Activated CD4-positive, alpha-beta T cell treated with anti-CD3 and anti-CD28 coated beads, Interleukin-10, Interleukin-2, amounts not matched to agents 100 ng/mL and 50 ng/mL, durations not matched to agents 16 hours and 8 hours (primary cell): ENCODE data around the gene GREM1.

Source experiments
- DNase-seq: peaks from one replicate; pipeline ENCODE4 v3.0.0-alpha.2; 2020

Gene GREM1

DNA sequence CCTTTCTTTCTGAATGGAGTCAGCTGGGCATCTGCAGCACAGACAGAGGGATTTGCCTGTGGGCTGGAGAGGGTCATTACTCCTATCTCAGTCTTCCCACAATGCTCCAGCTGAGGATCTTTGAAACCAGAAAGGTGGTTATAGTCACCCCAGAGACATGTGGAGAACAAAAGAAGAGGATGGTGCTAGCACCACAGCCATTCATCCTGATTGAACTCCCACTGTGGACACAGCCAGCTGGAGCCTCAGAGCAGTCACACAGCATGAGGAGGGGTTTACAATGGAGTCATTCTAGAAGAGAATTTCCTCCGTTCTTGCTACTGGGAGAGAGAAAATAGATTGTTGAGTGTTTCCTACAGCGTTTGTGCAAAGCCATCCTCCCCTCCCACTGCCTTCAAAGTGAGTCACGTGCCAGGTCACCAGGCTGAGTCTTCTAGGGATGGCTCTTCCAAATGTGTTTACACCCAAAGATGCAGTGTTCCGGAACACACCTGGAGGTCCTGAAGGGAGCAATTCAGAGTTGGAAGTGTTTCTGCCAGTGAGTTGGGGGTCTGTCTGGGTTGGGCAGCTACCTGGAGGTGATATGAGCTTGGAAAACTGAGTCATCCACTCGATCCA lies 18.9 kb upstream of the GREM1 start:
- no peak for DNase-seq

GRCh38 chr15:32700501-32701150 lies 17.2 kb upstream of the GREM1 start:
- no peak for DNase-seq

DNA sequence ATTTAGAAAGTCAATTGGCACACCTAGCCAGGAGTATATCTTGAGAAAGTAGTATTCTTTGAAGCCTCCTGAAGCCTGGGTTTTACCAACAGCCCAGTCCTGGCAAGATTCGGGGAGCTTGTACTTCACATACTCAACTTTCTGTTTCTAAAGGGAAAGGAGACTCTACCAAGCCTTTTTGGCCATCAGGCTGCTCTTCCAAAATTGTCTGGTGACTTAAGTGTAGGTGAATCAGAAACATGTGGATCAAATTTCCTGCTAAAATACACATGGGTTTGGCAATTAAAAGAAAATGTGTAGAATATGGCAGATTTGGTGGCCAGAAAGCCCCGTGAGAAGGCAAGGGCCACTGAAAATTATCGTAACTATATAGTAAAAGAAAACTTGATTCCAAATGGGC lies 15.9 kb upstream of the GREM1 start:
- no peak for DNase-seq

GRCh38 chr15:32704395-32704981 lies 13.3 kb upstream of the GREM1 start:
- DNase-seq: no peak

DNA sequence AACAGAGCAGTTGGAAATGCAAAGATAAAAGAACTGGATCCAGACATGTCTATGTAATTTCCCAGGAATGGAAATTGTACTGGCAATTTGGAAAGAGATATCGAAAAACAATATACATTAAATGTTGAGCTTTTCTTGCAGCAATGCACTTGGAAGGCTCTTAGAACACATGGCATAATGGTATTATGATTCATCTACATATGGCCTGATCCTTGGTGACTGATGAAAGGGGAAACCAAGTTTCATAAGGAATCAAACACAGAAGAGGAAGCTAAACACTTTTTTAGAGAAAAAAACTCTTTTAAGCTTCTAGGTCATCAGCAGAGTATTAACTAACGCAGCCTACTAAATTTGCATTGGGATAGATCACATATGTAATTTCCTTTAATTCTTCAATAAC lies 12.4 kb upstream of the GREM1 start:
- no peak for DNase-seq

DNA sequence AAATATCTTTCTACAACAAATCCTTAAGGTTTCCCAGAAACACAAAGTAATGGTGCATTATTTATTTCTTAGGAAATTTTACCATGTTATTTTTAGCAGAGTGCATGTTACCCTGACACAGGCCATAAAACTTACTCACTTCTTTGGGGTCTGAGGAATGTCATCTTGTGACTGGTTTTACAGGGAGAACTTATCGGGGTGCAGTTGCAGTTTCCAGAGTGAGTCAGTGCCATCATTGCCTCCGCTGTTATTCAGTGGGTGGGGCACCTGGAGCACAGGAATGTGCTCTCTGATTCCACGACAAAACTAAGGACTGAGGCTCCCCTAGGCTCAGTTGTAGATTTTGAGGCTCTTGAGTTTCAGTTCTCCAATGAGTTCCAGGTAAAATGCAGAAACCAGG lies 11.1 kb upstream of the GREM1 start:
- no peak for DNase-seq

DNA sequence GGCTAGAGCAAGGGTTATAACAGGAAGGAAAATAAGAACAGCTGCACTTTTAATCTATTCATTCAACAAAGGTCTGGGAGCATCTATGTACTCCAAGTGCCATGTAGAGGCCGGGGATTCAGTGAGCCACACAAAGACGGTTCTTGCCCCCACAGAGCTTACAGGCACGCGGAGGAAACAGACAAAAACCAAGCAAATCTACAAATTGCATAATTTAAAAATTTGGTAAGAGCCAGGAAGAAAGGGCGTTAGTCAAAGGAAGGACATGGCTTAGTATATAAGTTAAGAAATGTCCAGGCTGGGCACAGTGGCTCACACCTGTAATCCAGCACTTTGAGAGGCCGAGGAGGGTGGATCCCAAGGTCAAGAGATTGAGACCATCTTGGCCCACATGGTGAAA lies 10.4 kb upstream of the GREM1 start:
- no peak for DNase-seq

DNA sequence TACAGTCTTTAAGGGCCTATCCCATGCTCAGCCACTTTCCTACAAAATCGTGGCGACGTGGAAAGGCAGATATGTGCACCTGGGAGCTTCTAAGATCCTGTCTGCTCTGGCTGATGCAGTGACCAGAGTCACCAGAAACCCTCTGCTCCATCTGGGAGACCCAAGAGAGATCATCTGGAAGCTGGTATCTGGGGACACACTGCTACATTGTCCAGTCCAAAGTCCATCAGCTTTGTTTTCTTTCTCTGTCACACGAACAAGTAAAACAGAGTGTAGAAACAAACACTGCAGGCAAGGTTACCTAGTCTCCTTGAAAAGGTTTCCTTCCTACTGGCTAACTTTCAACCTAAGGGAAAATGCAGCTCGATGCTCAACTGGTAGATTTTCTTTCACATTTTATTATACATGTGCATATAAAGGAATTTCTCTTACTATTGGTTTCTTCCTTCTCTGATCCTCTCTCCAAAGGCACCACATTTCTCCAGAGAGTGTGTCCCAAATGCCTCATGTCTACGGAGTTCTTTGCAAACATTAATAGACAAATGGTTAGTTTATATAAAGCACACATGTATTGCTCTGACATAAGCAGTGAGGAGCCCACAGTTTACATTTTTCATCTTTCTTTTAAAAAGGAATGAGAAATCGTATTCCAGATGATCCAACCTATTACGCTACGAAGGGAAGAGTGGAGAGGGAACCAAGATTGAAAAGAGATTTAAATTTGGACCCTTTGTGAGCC lies 8.3 kb upstream of the GREM1 start:
- no peak for DNase-seq

DNA sequence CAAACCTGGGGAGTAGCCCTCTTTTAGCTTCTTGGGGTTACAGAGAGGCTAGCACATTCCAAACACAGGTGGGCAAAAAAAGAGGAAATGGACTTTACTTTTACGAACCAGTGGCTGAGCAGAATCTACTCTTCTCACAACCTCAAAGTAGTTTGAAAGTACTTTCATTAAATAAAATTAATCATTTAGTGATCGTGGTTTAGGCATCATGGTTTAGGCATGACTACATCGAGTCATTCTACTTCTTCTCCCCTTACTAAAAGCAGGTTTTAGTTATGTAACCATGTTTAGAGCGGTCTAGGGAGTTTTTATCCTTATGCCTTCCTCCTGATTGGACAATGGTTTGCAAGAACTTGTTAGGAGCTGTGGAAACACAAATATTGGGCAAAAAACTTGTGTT lies 2.5 kb upstream of the GREM1 start:
- DNase-seq: no peak

GRCh38 chr15:32716216-32716914 lies 1.4 kb upstream of the GREM1 start:
- no peak for DNase-seq

DNA sequence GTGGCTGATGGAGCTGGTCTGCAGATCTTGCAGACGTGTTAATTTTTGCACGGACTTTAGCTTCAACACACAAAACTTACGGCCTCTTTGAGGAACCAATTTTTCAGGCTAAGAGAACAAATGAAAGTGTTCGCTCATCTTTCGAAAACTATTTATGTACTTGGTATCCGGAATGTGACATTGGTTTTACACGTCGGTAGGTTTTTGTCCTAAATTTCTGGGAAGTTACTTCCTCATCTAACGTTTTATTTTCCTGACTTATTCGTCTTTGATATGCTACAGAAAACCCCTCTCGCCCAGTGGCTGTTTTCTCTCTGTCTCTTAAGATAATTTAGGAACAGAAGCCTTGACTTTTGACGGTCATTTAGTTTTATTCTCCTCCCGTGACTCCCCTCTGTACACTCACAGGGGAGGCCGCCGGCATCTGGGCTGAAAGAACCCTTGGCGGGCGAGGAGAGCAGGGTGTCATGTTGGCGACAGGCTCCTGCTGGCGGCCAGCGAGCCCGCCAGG lies 834 bp upstream of the GREM1 start:
- peak; percentile 11 for DNase-seq

- DNase-seq: no peak
These were observed 520 bp downstream of the GREM1 start for GRCh38 chr15:32718227-32718820.

- no peak for DNase-seq
These were observed 1.3 kb downstream of the GREM1 start for GRCh38 chr15:32718821-32719716.

- DNase-seq: no peak
These were observed 3.8 kb downstream of the GREM1 start for GRCh38 chr15:32721596-32721995.

DNA sequence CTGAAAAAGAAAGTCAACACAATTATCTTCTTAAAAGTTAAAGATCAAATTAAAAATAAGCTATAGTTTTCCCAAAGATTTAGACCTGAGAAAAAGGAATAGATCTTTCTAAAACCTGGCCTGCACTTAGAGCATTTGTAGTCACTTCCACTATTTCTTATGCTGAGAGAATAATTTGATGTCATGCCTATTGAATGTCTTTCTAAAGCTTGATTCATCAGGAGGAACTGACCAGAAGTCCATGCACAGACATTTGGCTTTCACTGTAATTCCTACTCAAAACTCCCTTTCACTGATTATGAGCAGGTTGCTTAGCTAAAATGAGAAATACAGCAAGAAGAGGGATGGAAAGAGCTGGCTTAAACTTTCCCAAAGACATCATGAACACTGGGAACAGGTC lies 4.3 kb downstream of the GREM1 start:
- DNase-seq: no peak

DNA sequence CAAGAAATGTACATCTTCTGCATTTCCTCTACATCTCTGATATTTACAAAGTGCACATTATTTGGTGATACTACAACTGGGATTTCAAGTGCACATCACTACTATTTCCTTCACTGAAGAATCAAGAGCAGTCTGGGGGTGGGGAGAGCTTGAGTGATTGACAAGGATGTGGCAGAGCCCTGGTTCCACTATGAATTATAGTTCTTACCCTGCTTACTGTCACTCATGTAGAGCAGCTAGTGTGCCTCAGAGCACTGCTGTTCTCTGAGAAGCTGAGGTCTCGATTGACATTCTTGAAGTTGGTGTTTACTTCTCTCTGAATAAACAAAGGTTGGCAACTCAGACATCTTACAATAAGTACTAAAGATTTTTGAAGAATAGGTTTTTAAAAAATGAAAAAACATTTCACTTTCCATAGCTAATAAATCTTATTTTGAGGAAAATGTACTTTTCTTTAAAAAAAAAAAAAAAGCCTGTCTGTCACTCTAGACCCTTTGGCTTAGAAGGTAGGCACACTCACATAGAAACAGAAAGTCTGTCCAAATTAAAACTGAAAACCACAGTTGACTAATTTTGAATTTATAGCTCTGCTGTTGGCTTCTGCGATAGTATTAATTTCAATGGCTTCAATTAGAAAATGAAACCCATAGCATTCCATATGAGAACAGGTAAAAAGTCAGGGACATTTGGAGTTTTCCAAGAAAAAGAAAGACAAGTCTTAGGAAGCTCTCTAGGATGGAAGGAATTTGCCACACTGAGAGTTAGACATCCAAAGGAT lies 5.6 kb downstream of the GREM1 start:
- DNase-seq: peak; percentile 71

DNA sequence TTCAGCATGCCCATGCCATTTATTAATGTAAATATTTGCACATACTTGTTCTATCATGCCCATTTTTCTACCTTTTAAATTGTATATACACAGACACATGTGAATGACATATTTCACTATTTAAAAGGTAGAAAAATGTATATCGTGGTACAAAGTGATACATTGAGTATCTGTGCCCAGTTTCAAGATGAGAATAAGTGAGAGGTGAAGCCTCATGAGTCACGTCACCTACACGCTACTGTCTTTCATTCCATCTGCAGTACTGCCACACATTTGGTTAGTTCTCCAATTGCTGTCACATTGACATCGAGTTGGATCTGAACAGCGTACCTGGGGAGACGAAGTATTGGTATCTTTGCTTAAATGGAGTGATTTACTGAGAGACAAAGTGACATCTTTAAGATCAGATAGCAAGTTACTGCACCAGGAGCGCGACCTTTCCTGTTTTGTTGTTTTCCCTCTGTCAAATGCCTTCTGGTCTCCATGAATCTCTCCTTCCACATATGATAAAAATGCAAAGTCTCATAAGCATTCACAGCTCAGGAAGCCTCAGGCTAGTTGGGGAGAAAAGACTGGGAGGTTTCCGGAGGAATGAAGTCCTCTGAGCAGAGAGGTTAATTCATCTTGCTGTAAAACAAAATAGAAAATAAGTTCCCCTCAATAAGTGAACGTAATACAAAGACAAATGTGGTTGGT lies 12.0 kb downstream of the GREM1 start:
- DNase-seq: peak; percentile 43

DNA sequence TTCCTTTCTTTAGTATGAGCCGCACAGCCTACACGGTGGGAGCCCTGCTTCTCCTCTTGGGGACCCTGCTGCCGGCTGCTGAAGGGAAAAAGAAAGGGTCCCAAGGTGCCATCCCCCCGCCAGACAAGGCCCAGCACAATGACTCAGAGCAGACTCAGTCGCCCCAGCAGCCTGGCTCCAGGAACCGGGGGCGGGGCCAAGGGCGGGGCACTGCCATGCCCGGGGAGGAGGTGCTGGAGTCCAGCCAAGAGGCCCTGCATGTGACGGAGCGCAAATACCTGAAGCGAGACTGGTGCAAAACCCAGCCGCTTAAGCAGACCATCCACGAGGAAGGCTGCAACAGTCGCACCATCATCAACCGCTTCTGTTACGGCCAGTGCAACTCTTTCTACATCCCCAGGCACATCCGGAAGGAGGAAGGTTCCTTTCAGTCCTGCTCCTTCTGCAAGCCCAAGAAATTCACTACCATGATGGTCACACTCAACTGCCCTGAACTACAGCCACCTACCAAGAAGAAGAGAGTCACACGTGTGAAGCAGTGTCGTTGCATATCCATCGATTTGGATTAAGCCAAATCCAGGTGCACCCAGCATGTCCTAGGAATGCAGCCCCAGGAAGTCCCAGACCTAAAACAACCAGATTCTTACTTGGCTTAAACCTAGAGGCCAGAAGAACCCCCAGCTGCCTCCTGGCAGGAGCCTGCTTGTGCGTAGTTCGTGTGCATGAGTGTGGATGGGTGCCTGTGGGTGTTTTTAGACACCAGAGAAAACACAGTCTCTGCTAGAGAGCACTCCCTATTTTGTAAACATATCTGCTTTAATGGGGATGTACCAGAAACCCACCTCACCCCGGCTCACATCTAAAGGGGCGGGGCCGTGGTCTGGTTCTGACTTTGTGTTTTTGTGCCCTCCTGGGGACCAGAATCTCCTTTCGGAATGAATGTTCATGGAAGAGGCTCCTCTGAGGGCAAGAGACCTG lies 13.2 kb downstream of the GREM1 start:
- peak; percentile 19 for DNase-seq
